GM23338 (cell line): ENCODE data around the gene ARL14. TPM values are rescaled to one million over a fixed set of nuclear protein-coding genes. Genes with fewer than 3 reads are reported as not detected.
A peak's percentile ranks its signal among the peaks of the same experiment; 100 is the strongest.

Source experiments
- ATAC-seq: fragments of 200-7000 bp; cut with Tn5 transposase; 3 replicates; pipeline ENCODE4 v1.9.1; 2020
- DNase-seq: peaks from one replicate; pipeline ENCODE4 v3.0.0-alpha.2; 2015; ENCODE audit warnings: low spot score
- H2AFZ ChIP-seq: fragments of 200-600 bp; sonication (generic); 2 replicates; pipeline ENCODE4 v1.8.0; 2016; ENCODE audit warnings: antibody characterized with exemption, mild to moderate bottlenecking, moderate library complexity
- H3F3A ChIP-seq: fragments of 200-600 bp; sonication (generic); replicated peaks from 2 replicates; pipeline ENCODE4 v1.8.0; 2017; ENCODE audit warnings: antibody characterized with exemption, mixed run types, low read depth
- H3K27ac ChIP-seq: fragments of 200-600 bp; sonication (generic); 2 replicates; pipeline ENCODE4 v1.6.1; 2016; ENCODE audit warnings: low read depth
- H3K27me3 ChIP-seq: fragments of 200-600 bp; sonication (generic); 2 replicates; pipeline ENCODE4 v1.8.0; 2016; ENCODE audit warnings: mild to moderate bottlenecking, mixed run types, moderate library complexity; ENCODE audit not compliant: insufficient read depth
- H3K36me3 ChIP-seq: fragments of 200-600 bp; sonication (generic); 2 replicates; pipeline ENCODE4 v1.8.0; 2016; ENCODE audit warnings: mild to moderate bottlenecking; ENCODE audit not compliant: insufficient read depth
- H3K4me1 ChIP-seq: fragments of 200-600 bp; sonication (generic); 2 replicates; pipeline ENCODE4 v1.8.0; 2016; ENCODE audit warnings: mild to moderate bottlenecking, moderate library complexity; ENCODE audit not compliant: insufficient read depth
- H3K4me2 ChIP-seq: fragments of 200-600 bp; sonication (generic); 2 replicates; pipeline ENCODE4 v1.7.1; 2017; ENCODE audit warnings: mixed run types
- H3K4me3 ChIP-seq: fragments of 200-600 bp; sonication (generic); 2 replicates; pipeline ENCODE4 v1.6.1; 2016; ENCODE audit warnings: mixed run types
- H3K79me2 ChIP-seq: fragments of 200-600 bp; sonication (generic); replicated peaks from 2 replicates; pipeline ENCODE4 v1.8.0; 2017; ENCODE audit warnings: mild to moderate bottlenecking; ENCODE audit not compliant: insufficient read depth
- H3K9me2 ChIP-seq: fragments of 200-600 bp; sonication (generic); 2 replicates; pipeline ENCODE4 v1.8.0; 2017; ENCODE audit not compliant: insufficient read depth
- H4K20me1 ChIP-seq: fragments of 200-600 bp; sonication (generic); replicated peaks from 2 replicates; pipeline ENCODE4 v1.8.0; 2017; ENCODE audit warnings: mild to moderate bottlenecking; ENCODE audit not compliant: insufficient read depth
- H3K27ac Mint-ChIP-seq: 2 replicates; pipeline ENCODE4 v1.8.0; 2020; ENCODE audit warnings: inconsistent platforms, mild to moderate bottlenecking, moderate library complexity, mixed read lengths
- H3K27me3 Mint-ChIP-seq: 3 replicates; pipeline ENCODE4 v1.8.0; 2022; ENCODE audit warnings: low read depth, mild to moderate bottlenecking, moderate library complexity, mixed read lengths, inconsistent platforms; ENCODE audit not compliant: insufficient read depth, poor library complexity
- H3K36me3 Mint-ChIP-seq: 3 replicates; pipeline ENCODE4 v1.8.0; 2021; ENCODE audit warnings: low read depth, mild to moderate bottlenecking, inconsistent platforms, moderate library complexity, mixed read lengths
- H3K4me1 Mint-ChIP-seq: 3 replicates; pipeline ENCODE4 v1.8.0; 2020; ENCODE audit warnings: mild to moderate bottlenecking, inconsistent platforms, mixed read lengths
- H3K4me3 Mint-ChIP-seq: 3 replicates; pipeline ENCODE4 v1.8.0; 2021; ENCODE audit warnings: moderate library complexity, mild to moderate bottlenecking, inconsistent platforms, mixed read lengths
- H3K9me3 Mint-ChIP-seq: 3 replicates; pipeline ENCODE4 v1.8.0; 2020; ENCODE audit warnings: moderate library complexity, mild to moderate bottlenecking, inconsistent platforms, mixed read lengths
- EZH2 ChIP-seq: fragments of 200-600 bp; sonication (generic); IDR thresholded peaks from one replicate; pipeline ENCODE4 v1.8.0; 2017; ENCODE audit warnings: antibody characterized with exemption, mild to moderate bottlenecking, low read depth; ENCODE audit not compliant: unreplicated experiment
- polyA plus RNA-seq: library from polyadenylated mRNA; unstranded; fragments of >200 nt; fragmentation: Nextera tagmentation; extraction: Ambion mirVana; gene quantifications from 2 replicates; pipeline ENCODE4 v1.2.1, GENCODE V29; 2016
- total RNA-seq: library from RNA; depleted of rRNA; stranded (reverse); fragments of >200 nt; shearing (Covaris generic); gene quantifications from 2 replicates; pipeline ENCODE4 v1.2.3, GENCODE V29; 2014
- TF ChIP-seq, protein P1 (sequence below): fragments of 250-450 bp; sonication (Bioruptor Pico); IDR thresholded peaks from 2 replicates; pipeline ENCODE4 v1.5.0; 2020; ENCODE audit warnings: mild to moderate bottlenecking, moderate library complexity
- TF ChIP-seq, protein P2 (sequence below): IDR thresholded peaks from one replicate; pipeline ENCODE4 v1.6.1; 2018; ENCODE audit warnings: antibody characterized with exemption; ENCODE audit not compliant: unreplicated experiment

ARL14 gene
- total and polyA plus RNA-seq, 2 experiments from 2014 or later = not detected

DNA sequence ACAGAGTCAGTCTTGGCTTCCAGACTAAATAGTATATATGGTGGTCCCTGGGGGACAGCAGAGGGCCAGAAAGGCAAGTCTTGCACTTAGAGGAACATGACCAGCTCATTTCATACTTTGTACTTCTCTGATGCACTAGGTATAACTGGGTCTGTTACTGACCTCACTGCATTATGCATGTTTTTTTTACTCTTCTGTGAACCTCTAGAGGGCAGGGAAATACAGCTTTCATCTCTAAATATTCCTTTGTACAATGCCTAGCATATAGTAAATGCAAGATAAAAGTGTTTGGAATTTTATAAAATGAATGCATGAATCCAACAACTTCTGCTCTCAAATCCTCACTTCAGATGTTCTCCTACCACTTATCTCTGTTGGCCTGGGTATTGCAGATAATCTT, 23.4 kb upstream of the ARL14 start (continued):
- TF ChIP-seq, protein P1, sequence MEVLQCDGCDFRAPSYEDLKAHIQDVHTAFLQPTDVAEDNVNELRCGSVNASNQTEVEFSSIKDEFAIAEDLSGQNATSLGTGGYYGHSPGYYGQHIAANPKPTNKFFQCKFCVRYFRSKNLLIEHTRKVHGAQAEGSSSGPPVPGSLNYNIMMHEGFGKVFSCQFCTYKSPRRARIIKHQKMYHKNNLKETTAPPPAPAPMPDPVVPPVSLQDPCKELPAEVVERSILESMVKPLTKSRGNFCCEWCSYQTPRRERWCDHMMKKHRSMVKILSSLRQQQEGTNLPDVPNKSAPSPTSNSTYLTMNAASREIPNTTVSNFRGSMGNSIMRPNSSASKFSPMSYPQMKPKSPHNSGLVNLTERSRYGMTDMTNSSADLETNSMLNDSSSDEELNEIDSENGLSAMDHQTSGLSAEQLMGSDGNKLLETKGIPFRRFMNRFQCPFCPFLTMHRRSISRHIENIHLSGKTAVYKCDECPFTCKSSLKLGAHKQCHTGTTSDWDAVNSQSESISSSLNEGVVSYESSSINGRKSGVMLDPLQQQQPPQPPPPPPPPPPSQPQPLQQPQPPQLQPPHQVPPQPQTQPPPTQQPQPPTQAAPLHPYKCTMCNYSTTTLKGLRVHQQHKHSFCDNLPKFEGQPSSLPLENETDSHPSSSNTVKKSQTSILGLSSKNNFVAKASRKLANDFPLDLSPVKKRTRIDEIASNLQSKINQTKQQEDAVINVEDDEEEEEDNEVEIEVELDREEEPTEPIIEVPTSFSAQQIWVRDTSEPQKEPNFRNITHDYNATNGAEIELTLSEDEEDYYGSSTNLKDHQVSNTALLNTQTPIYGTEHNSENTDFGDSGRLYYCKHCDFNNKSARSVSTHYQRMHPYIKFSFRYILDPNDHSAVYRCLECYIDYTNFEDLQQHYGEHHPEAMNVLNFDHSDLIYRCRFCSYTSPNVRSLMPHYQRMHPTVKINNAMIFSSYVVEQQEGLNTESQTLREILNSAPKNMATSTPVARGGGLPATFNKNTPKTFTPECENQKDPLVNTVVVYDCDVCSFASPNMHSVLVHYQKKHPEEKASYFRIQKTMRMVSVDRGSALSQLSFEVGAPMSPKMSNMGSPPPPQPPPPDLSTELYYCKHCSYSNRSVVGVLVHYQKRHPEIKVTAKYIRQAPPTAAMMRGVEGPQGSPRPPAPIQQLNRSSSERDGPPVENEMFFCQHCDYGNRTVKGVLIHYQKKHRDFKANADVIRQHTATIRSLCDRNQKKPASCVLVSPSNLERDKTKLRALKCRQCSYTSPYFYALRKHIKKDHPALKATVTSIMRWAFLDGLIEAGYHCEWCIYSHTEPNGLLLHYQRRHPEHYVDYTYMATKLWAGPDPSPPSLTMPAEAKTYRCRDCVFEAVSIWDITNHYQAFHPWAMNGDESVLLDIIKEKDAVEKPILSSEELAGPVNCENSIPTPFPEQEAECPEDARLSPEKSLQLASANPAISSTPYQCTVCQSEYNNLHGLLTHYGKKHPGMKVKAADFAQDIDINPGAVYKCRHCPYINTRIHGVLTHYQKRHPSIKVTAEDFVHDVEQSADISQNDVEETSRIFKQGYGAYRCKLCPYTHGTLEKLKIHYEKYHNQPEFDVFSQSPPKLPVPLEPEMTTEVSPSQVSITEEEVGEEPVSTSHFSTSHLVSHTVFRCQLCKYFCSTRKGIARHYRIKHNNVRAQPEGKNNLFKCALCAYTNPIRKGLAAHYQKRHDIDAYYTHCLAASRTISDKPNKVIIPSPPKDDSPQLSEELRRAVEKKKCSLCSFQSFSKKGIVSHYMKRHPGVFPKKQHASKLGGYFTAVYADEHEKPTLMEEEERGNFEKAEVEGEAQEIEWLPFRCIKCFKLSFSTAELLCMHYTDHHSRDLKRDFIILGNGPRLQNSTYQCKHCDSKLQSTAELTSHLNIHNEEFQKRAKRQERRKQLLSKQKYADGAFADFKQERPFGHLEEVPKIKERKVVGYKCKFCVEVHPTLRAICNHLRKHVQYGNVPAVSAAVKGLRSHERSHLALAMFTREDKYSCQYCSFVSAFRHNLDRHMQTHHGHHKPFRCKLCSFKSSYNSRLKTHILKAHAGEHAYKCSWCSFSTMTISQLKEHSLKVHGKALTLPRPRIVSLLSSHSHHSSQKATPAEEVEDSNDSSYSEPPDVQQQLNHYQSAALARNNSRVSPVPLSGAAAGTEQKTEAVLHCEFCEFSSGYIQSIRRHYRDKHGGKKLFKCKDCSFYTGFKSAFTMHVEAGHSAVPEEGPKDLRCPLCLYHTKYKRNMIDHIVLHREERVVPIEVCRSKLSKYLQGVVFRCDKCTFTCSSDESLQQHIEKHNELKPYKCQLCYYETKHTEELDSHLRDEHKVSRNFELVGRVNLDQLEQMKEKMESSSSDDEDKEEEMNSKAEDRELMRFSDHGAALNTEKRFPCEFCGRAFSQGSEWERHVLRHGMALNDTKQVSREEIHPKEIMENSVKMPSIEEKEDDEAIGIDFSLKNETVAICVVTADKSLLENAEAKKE = no peak

DNA sequence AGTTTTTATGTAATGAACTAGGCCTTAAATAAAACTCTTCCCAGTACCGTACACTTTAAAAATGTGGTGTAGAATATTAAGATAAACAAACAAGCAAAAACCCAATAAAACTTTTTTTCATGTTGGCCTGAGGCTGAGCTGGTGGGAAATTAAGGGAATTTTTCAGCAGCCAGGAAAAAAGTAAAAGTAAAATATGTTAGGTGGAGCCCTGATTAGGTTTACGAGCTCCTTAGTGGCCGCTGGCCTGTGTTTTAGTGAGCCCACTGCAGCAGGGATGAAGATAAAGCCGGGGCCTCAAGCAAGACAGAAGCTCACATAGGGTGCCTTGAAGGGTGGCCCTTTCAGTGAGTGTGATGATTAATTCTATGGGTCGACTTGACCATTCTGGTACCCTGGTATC, 16.1 kb upstream of the ARL14 start:
- TF ChIP-seq EZH2 = no peak
- TF ChIP-seq, protein P2, sequence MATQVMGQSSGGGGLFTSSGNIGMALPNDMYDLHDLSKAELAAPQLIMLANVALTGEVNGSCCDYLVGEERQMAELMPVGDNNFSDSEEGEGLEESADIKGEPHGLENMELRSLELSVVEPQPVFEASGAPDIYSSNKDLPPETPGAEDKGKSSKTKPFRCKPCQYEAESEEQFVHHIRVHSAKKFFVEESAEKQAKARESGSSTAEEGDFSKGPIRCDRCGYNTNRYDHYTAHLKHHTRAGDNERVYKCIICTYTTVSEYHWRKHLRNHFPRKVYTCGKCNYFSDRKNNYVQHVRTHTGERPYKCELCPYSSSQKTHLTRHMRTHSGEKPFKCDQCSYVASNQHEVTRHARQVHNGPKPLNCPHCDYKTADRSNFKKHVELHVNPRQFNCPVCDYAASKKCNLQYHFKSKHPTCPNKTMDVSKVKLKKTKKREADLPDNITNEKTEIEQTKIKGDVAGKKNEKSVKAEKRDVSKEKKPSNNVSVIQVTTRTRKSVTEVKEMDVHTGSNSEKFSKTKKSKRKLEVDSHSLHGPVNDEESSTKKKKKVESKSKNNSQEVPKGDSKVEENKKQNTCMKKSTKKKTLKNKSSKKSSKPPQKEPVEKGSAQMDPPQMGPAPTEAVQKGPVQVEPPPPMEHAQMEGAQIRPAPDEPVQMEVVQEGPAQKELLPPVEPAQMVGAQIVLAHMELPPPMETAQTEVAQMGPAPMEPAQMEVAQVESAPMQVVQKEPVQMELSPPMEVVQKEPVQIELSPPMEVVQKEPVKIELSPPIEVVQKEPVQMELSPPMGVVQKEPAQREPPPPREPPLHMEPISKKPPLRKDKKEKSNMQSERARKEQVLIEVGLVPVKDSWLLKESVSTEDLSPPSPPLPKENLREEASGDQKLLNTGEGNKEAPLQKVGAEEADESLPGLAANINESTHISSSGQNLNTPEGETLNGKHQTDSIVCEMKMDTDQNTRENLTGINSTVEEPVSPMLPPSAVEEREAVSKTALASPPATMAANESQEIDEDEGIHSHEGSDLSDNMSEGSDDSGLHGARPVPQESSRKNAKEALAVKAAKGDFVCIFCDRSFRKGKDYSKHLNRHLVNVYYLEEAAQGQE = no peak
- Histone ChIP-seq H3F3A (no peaks in the 10 kb centered on the region), H3K9me2 (no peaks in the 10 kb centered on the region), H3K4me3 (no peak overlapping the region), H4K20me1 (no peaks in the 10 kb centered on the region), H2AFZ (no peak overlapping the region), H3K4me2 (no peak overlapping the region), H3K36me3 (no peaks in the 10 kb centered on the region), H3K27me3 (no peaks in the 10 kb centered on the region), H3K79me2 (no peaks in the 10 kb centered on the region), H3K27ac (no peak overlapping the region), H3K4me1 (no peaks in the 10 kb centered on the region)
- H3K27ac Mint-ChIP-seq = no peak overlapping the region
- H3K4me3 Mint-ChIP-seq = no peak overlapping the region
- peaks cover 8% of the 10 kb centered on the region for H3K4me1 Mint-ChIP-seq
- H3K36me3 Mint-ChIP-seq = no peaks in the 10 kb centered on the region
- no peaks in the 10 kb centered on the region for H3K9me3 Mint-ChIP-seq
- no peak for DNase-seq
- peak; percentile 45; the same call in 1 of the 3 replicates for ATAC-seq
- H3K27me3 Mint-ChIP-seq = no peaks in the 10 kb centered on the region
